T-helper 1 cell (primary cell): ENCODE measurements around the gene DENND1A.
"Not testable (repeated sequence)": the region's sequence is repeated elsewhere in the genome, so short reads cannot be mapped to it uniquely, and the experiment has no call there.

Source experiments
- DNase-seq, 5 donors: peaks; one replicate each; pipeline ENCODE4 v3.0.0-alpha.2; 2012 to 2020

DENND1A gene

DNA sequence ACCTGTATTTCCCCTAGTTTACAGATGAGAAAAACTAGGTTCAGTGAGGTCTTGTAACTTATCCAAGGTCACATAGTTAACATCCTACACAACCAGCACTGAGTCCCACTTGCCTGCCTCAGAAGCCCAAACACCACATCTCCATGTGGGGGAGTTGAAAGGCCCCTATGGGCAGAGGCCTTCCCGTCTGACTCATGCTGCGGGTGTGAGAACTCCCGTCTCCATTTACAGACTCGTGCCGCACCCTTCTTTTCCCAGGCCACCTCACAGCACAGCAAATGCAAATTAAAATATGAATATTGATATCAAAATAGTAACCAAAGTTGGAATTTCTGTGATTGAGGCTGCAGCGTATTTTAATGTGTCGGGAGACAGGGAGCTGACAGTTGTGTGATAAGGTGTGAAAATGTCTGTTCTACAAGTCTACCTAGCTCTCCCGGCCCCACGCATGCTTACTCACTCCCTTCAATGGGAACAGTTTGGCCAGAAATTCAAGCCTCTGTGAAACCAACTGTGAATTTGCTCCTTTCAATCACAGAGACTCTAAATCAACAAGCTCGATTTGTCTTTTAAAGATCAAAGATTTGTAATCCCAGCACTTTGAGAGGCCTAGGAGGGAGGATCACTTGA, 483.8 kb downstream of the DENND1A start:
- no peak for DNase-seq

- DNase-seq: no peak
These were observed 484.8 kb downstream of the DENND1A start for GRCh38 chr9:123445116-123445515.

DNA sequence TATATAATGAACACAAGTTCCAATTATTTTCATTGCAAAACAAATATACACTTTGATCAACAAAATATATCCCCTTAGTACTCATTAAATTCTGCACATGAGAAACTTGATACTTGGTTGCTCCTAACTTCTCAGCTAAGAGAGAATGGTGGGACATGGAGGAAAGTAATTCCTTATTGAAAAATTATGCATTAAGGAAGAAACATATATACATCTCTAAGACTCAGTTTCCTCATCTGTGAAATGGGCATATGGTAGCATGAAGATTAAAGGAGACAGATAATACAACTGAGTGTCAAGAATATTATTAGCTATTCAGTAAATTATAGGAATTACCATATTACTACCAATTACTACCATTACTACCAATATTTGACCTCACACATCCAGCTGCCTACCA, 488.2 kb downstream of the DENND1A start:
- DNase-seq: no peak

- no peak for DNase-seq
These were observed 489.7 kb downstream of the DENND1A start for GRCh38 chr9:123440256-123440655.

GRCh38 chr9:123438821-123439220, 491.1 kb downstream of the DENND1A start:
- DNase-seq: no peak

DNA sequence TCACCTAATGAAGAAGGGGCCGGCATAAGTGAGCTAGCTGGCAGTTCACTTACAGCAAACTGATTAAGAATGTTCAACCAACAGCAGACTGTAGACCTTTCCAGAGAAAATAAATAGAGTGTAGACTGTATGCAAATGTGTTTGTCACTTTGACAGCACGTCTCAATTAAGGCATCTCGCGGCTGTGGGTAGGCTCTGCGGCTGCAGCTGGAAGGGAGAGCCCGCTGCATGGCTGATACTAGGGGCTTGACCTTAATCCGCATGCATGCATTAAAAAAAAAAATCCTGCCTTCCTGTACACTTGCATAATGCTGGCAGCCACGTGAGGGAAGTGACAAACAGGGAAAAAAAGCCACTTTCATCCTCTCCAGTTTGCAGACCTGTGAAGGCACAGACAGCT, 491.6 kb downstream of the DENND1A start:
- DNase-seq: no peak

DNA sequence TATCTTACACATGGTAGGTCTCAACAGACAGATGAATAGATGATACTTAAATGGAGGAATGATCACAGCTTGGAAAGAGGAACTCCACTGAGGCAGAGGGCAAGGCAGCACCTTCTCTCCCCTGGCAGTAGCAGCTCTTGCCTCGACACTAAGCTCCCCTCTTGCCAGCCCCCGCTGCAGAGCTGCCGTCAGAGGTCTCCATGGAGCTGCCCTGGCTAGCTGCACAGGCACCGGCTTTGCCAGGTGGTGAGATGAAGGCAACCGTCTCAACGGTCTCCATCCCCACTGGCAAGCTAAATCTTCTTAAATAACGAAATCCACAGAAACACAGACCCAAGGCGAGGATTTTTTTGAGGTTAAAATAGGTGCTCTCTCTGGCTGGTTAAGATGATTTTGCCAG, 492.7 kb downstream of the DENND1A start:
- no peak for DNase-seq

DNA sequence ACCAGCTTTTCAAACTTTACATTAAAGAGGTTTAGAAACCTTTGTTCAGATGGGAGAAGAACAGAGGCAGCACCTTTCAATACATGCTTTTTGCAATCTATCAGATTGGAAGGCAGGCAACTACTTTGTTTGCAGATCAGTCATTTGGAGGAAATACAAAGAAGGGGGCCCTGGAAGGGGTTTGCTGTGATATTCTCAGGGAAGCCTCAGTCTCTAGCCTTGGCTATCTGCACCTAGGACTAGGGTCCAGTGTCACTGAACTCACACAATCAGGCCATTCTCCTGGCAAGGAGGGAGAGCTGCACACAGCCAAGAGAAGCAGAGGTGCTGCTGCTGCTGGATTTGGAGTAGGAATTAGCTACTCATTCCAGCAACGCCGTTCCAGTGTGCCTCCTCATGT, 494.5 kb downstream of the DENND1A start:
- DNase-seq: no peak

DNA sequence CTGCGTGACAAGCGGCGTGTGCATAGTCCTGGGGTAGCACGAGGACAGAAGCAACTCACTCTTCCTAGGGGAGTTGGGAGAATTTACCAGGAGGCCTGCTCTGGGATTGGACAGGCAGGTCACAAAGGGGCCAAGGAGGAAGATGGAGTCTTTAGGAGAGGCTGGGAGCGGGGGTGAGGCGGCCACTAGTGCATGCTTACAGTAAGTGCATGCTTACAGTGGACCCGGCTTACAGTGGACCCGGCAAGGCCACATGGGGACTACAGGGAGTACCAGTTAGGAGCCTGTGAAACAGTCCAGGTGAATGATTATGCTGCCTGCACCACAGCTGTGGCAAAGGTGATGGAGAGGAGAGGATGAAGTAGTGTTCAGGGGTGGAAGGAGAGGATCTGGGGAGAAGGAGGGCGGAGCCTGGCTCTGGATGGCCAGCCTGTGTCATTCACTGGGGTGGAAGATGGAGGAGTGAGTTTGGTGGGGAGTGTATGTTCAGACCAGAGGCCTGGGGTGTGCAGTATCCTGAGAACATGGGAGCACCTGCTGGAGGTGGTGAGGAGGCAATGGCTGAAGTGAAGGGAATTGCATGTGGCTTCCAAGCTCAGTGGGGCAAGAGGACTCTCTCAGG, 495.2 kb downstream of the DENND1A start:
- DNase-seq: no peak

GRCh38 chr9:123432331-123433236, 497.3 kb downstream of the DENND1A start:
- no peak for DNase-seq

GRCh38 chr9:123431581-123431980, 498.3 kb downstream of the DENND1A start:
- DNase-seq: no peak

- DNase-seq: not testable (repeated sequence)
These were observed 501.5 kb downstream of the DENND1A start for GRCh38 chr9:123428450-123428849.

GRCh38 chr9:123426406-123426805, 503.5 kb downstream of the DENND1A start:
- DNase-seq: no peak

- no peak for DNase-seq
These were observed 504.0 kb downstream of the DENND1A start for GRCh38 chr9:123425836-123426365.

DNA sequence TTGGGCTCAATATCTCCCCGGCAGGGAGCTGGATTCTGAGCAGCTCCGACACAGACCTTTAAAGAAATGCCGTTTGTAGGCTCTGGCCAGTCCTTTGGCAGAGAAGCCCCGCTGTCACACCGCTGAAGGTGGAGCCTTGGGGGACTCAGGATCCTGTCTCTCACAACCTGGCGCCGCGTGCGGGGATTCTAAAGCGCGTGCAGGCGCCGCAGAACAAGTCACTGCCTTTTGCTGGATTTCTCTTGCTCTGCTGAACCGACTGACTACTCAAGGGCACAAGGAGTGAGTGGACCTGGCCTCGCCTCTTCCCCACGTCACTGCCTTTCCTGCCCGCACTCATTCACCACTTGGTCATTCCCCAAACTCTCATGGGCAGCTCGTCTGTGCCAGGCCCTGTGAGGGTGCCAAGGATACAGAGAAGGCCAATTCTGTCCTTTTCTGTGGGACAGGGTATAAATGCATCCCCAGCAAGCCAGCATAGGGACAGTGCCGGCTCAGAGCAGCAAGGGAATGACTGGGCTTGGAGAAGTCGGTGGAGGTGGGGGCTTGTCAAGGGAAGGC, 504.6 kb downstream of the DENND1A start:
- no peak for DNase-seq

- DNase-seq: no peak
These were observed 505.2 kb downstream of the DENND1A start for GRCh38 chr9:123424552-123425225.

GRCh38 chr9:123424131-123424530, 505.8 kb downstream of the DENND1A start:
- no peak for DNase-seq

DNA sequence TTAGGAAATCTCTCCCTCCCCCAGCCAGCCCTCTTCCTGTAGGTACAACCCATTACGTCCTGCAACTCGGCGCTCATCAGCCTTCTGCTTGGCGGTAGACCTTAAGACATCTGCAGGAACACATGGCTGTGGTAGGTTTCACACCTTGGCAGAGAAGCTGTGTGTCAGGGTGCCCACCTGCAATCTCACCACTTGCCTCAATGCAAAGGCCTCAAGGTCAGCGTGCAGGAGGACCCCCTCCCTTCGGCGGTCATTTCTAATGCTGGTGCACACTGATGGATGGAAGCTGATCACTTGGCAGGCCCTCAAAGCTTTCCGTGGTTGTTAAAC, 506.6 kb downstream of the DENND1A start:
- DNase-seq: no peak

GRCh38 chr9:123422635-123423310, 507.2 kb downstream of the DENND1A start:
- DNase-seq: no peak

DNA sequence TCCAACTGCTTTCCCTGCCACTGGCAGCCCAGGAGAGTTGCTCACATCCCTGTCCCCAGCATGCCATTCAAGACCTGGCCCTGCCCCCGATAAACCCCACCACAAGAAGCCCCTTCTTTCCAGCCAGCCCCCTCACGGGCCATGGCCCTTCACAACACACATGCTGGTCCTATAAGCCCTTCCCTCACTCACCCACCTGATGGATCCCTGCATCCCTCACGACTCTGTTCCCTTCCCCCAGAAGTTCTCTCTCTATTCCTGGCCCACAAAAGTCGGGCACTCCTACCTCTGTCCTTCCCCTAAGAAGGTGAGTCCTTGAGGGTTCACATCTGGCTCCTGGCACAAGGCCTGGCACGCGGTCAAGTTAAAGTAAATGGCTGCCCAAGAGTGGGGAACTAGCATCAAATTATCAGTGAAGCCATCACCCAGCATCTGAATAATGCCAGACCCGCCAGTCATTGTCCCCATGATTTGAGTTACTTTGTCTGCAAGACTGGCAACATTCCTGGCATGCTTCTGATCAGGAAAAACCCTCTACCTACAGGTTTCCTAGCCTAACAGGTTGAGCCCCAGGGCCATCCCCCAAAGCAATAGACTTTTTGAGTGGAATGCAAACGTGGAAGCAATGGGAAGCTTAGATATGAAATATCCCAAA, 508.0 kb downstream of the DENND1A start:
- DNase-seq: no peak

DNA sequence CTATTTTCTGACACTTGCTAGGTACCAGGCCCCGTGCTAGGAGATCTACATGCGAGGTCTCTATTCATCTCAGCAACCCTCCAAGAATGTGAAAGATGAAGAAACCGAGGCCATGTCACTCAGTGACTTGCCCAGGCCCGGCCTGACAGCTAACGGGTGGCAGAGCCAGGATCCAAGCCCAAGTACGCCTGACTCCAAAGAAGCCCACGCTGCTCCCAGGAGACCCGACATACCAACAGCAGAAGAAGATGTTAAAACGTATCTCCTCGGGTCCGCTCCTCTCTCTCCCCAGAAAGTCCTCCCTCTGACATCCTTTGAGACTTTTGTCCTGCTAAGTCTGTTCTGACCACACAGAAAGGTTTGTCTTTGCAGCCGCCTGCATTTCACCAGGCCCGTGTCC, 508.7 kb downstream of the DENND1A start:
- DNase-seq: no peak
